Suprapubic skin (tissue), 3 donors: ENCODE data around the gene ZP4.

Experiments
- EP300 ChIP-seq: sonication (generic); formaldehyde crosslinking; IDR thresholded peaks from one replicate; pipeline ENCODE4 v1.6.1; 2017; ENCODE audit warnings: antibody characterized with exemption
- TF ChIP-seq, protein P1 (sequence below), 2 donors: fragments of 200-600 bp in 1 of 2; fragments of 450-650 bp in 1 of 2; sonication (generic) in 1 of 2; IDR thresholded peaks; one replicate each; pipeline ENCODE4 v1.5.1; 2016 to 2019; ENCODE audit warnings: antibody characterized with exemption in 2 of 2, mild to moderate bottlenecking in 1 of 2, moderate library complexity in 1 of 2

DNA sequence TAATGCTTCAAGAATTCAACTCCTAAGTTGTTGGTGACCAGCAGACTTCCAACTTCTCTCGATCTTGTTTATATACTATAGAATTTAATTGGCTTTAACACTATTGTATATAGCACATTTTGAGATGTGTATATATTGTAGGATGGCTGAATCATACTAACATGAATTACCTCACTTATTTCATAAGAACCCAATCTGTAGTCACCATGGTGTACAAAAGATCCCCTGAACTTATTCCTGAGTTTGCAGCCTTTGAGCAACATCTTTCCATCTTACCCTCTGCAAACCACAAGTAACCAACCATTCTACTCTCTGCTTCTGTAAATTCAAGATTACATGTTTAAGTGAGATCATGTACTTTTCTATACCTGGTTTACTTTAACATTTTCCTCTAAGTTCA lies 12.3 kb downstream of the ZP4 start:
- TF ChIP-seq EP300, result no peak
- TF ChIP-seq, protein P1, sequence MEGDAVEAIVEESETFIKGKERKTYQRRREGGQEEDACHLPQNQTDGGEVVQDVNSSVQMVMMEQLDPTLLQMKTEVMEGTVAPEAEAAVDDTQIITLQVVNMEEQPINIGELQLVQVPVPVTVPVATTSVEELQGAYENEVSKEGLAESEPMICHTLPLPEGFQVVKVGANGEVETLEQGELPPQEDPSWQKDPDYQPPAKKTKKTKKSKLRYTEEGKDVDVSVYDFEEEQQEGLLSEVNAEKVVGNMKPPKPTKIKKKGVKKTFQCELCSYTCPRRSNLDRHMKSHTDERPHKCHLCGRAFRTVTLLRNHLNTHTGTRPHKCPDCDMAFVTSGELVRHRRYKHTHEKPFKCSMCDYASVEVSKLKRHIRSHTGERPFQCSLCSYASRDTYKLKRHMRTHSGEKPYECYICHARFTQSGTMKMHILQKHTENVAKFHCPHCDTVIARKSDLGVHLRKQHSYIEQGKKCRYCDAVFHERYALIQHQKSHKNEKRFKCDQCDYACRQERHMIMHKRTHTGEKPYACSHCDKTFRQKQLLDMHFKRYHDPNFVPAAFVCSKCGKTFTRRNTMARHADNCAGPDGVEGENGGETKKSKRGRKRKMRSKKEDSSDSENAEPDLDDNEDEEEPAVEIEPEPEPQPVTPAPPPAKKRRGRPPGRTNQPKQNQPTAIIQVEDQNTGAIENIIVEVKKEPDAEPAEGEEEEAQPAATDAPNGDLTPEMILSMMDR (IDR thresholded peaks at IDR 0.05), result no peak
